Measurements from ENCODE around the gene FOS.

FOS gene

DNA sequence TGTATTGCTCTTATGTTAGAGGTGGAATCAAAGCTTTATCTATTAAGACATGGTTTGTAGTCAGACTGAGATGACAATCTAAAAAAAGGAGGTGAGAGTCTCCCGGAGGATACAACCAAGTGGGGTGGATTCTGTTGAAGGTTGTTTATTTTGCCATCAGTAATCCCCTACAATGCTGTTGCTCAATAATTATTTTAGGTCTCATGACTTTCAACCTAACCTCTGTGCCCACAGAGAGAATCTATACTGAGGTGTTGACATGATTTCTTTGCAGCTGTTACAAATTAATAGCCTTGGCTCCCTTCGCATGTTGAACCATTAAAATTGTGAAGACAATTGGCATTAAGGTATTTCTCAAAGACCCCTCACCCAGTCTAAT, 28.7 kb upstream of the FOS start:
- no peak for DNase-seq (ENCODE audit: low read depth in 4 of 4, low spot score in 1 of 4)

DNA sequence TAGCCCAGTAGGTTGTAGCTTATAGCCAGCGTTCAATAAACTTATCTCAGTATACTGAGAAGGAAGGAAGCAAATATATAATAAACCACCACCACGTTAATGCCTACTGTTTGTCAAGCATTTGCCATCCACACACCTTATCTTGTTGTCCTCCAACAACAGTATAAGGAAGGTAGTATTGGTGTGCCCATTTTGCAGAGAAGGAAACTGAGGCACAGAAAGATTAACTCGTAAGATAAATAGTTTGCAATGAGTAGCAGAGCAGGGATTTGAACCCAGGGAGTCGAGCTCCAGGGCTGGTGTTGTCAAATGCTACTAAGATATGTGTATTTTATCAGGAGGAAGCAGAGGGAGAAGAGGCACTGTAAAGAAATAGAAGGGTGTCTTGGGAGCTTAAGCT, 27.8 kb upstream of the FOS start:
- no peak for DNase-seq (ENCODE audit: low read depth in 4 of 4, low spot score in 1 of 4)

GRCh38 chr14:75252254-75252837, 26.3 kb upstream of the FOS start:
- no peak for DNase-seq (ENCODE audit: low read depth in 4 of 4, low spot score in 1 of 4)

- DNase-seq (ENCODE audit: low read depth in 4 of 4, low spot score in 1 of 4), result no peak
Observed at GRCh38 chr14:75254381-75254822, 24.2 kb upstream of the FOS start.

DNA sequence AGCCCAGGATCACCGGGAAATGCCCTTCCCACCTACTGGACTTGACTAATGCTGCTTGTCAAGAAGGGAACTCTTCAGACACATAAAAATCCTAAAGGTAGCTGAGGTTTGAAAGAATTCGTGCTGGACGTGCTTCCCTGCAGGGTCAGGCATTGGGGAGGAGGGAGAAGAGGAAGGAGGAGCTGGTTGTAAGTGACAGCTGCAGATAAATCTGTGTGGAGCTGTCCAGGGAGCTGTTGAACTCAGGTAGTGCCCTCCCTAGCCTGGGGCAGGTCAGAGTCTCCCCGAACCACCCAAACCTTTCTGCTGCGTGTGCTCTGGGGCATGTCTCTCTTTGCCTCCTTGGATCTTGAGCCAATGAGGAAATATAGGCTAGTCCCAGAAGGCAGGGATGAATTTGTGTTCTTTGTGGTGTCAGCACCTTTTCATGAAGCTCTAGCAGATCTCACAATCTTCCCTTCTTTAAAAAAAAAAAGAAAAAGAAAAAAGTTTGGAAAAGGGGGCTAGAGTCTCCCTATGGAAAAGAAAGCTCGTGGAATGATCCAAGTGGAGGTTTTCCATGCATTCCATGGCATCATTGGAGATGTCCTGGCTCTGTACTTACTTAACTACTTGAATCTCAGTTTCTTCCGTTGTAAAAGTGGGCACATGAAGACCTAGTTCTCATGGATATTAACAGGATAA, 23.6 kb upstream of the FOS start:
- DNase-seq (ENCODE audit: low read depth in 4 of 4, low spot score in 1 of 4), result no peak

GRCh38 chr14:75258079-75258802, 20.4 kb upstream of the FOS start:
- no peak for DNase-seq (ENCODE audit: low read depth in 4 of 4, low spot score in 1 of 4)

DNA sequence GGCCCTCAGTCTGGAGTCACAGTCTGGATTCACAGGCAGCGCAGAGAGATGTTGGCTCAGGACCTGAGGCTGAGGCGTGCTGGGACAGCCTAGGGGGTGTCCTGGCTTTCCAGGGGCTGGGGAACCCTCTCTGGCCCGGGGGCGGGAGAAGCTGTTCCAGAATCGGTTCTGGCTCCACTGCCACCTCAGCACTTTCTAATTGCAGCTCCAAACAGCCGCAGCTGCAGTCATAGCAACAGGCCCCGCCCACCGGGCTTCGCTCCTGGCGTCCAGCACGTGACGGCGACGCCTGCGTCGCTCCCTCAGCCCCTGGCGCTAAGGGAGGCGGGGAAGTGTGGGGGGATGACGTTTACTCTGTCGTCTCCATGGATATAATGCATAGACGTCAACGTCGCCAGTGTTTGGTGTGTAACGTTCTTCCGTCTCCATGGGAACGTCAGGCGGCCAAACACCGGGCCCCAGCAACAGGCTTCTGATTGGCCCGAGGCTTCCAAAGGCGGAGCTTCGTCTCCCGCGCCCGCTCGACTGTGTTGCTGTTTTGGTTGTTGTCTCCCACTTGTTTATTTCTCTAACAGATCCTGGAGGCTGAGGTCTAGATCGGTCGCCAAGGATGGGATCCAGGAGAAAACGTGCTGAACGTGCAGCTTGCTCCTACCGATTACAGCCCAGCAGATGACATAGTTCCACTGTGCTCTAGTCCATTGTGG, 19.7 kb upstream of the FOS start:
- peak; percentile 96 to 99 (median 98) for DNase-seq (ENCODE audit: low read depth in 4 of 4, low spot score in 1 of 4)

- no peak for DNase-seq (ENCODE audit: low read depth in 4 of 4, low spot score in 1 of 4)
Observed at GRCh38 chr14:75259510-75259855, 19.1 kb upstream of the FOS start.

DNA sequence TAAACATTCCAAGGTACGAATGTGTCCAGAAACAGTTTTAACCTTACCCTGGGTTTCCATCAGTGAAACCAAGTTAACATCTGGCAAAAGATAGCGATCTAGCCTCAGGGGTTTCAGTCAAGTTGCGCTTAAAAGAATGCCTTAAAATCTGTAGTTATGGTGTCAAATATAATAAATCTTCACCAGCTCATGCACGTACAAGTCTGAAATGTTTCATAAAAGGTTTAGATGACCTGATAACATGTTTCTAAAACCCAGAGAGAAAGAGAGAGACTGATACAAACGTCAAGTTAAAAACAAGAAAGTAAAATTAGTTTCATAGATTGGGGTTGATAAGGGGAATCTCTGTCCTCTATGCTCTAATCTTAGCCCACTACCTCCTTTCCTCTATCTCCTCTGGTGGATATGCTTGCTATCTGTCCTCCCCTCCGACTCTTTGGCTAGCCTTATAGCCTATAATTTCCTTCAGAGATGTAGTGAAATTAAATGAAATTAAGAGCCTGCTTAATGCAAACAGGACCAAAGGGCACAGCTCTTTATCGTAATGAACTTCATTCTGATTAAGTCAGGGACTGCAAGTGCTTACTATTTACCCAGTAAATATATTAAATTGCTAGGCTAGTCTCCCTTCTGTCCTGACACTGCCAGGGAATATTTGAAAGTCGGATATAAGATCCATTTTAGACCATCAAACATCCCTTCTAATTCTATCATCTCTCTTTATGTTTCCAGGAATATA, 18.4 kb upstream of the FOS start:
- DNase-seq (ENCODE audit: low read depth in 4 of 4, low spot score in 1 of 4), result no peak

DNA sequence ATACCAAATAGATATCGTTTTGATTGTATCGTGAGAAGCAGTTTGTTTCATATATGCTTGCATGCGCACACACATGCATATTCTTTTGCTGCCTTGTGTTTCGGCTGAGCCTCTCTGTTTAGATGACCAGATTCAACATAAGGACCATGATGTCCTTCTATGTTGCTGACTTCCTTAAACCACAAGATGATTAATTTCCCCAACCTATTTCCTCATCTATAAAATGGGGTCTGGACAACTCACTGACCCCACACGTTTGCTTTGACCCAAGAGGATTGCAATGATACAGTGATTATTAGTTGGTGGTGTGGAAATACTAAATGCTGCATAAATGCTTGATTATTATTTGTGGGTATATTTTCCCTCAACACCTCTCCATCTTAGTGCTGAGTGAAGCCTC, 16.8 kb upstream of the FOS start:
- no peak for DNase-seq (ENCODE audit: low read depth in 4 of 4, low spot score in 1 of 4)

DNA sequence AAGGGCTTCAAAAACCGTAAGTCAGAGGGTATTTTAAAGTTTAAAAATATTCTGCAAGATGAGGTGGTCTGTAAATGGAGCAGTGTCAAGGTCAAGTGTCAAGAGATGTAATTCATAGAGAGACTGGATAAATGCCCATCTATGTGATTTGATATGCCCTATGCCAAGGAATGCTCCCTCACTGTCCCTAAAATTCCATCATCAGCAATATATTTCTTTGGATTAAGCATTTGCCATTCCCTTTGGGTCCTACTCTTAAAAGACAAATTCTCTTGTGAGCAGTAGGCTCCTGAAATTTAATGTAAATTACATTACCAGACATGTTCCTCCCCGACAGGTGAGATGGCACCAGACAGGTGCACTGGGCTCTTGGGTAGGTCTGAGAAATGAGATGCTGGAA, 16.0 kb upstream of the FOS start:
- DNase-seq (ENCODE audit: low read depth in 4 of 4, low spot score in 1 of 4), result no peak

- no peak for DNase-seq (ENCODE audit: low read depth in 4 of 4, low spot score in 1 of 4)
Observed at GRCh38 chr14:75264036-75264435, 14.6 kb upstream of the FOS start.

GRCh38 chr14:75267141-75267721, 11.4 kb upstream of the FOS start:
- DNase-seq (ENCODE audit: low read depth in 4 of 4, low spot score in 1 of 4), result no peak

DNA sequence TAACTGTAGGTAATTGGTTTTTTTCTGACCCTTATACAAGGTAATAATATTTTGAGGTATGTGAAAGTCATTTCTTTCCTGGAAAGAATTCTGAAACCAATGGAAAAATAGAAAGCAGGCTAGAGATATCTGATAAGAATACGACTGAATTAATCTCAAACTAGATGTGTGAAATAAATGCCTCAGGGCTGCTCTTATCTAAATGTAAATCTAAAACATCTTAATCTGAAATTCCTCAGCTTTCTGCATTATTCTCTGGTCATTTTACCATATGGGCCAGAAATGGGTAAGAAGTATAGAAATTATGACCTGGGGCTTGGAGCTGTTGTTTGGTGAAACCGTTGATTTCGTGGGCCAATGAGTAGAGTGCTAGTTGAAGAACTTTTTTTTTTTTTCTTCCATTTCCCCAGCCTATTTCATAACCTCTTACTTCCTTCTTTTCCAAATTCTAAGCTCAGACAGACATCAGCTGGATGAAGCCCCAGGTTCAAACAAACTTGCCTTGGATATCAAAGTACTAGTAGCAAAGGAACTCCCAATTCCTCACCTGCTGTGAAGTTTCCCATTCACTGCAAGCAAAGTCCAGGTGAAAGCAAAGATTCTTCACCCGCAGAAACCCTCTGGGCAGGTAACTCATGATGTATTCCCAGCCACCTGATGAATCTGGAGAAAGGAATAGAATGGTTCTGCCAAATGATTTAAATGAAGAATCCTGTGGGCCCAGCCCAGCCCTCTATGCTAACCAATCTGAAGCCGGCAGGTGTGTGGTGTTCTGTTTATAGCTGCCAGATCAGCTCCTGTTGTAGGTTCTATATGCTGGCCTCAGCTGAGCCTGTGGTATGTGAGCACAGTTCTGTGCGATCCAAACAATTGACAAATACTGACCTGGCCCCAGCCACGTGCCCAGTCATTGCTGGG, 9.7 kb upstream of the FOS start:
- DNase-seq (ENCODE audit: low read depth in 4 of 4, low spot score in 1 of 4), result no peak

DNA sequence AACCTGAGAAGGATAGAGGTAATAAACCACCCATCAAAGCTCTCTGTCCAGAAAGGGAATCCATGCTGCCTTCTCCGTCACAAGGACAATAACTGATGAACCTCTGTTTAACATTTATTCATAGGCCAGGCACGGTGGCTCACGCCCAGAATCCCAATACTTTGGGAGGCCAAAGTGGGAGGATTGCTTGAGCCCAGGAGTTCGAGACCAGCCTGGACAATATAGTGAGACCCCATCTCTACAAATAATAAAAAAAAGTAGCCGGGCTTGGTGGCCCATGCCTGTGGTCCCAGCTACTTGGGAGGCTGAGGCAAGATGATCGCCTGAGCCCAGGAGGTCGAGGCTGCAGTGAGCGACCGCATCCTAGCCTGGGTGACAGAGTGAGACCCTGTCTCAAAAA, 7.1 kb upstream of the FOS start:
- no peak for DNase-seq (ENCODE audit: low read depth in 4 of 4, low spot score in 1 of 4)

GRCh38 chr14:75273272-75274049, 5.2 kb upstream of the FOS start:
- DNase-seq (ENCODE audit: low read depth in 4 of 4, low spot score in 1 of 4), result no peak

- DNase-seq (ENCODE audit: low read depth in 4 of 4, low spot score in 1 of 4), result no peak
Observed at GRCh38 chr14:75274050-75274898, 4.4 kb upstream of the FOS start.

DNA sequence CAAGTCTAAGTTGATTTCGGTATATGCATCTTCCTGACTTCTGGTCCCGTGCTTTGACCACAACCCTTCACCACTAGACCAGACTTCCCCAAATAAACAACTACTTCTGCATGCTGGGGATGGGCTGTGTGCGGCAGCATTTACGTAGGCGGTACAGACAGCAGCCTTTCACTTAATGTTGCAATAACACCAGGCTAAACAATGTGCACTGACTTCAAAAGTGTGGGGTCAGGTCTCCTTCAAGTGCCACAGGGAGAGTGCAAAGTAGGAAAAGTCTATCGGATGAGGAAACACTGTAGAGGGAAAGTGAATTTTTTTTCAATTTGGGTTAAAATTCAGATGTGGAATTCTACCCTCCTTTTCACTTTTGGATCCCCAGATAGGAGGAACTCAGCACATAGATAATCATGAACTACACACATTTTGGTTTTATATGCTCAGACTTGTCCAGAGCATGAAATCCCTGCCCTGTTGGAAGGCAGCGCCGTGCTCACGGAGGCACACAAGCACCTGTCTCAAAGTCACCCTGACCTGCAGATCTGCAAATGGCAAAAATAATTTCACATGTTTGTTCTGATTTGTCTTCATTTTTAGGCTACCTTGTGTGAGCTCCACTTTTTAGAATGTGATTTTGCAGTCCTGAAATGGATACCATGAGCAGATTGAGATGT, 3.6 kb upstream of the FOS start:
- no peak for DNase-seq (ENCODE audit: low read depth in 4 of 4, low spot score in 1 of 4)
